Progenitor cell of endocrine pancreas (in vitro differentiated cells): ENCODE results near the gene ABCG1. TPM values are rescaled to one million over a fixed set of nuclear protein-coding genes. Genes with fewer than 3 reads are reported as not detected.

ENCODE experiments used
- DNase-seq: peaks from one replicate; pipeline ENCODE4 v3.0.0; 2021; ENCODE audit warnings: low spot score; ENCODE audit not compliant: unreplicated experiment
- H3K27ac Mint-ChIP-seq: 2 replicates; pipeline ENCODE4 v1.8.0; 2021; ENCODE audit warnings: mild to moderate bottlenecking, moderate library complexity, mixed read lengths
- H3K27me3 Mint-ChIP-seq: 2 replicates; pipeline ENCODE4 v1.8.0; 2021; ENCODE audit warnings: mixed read lengths
- H3K36me3 Mint-ChIP-seq: 2 replicates; pipeline ENCODE4 v1.8.0; 2022; ENCODE audit warnings: mixed read lengths; ENCODE audit not compliant: insufficient read depth
- H3K4me1 Mint-ChIP-seq: 2 replicates; pipeline ENCODE4 v1.8.0; 2021; ENCODE audit warnings: low read depth, mixed read lengths
- H3K4me3 Mint-ChIP-seq: 2 replicates; pipeline ENCODE4 v1.8.0; 2021; ENCODE audit warnings: low read depth, mild to moderate bottlenecking, moderate library complexity, mixed read lengths
- H3K9me3 Mint-ChIP-seq: 2 replicates; pipeline ENCODE4 v1.8.0; 2021; ENCODE audit warnings: low read depth, mixed read lengths
- total RNA-seq: library from RNA; stranded (reverse); gene quantifications from 2 replicates; pipeline ENCODE4 v1.2.1, GENCODE V29; 2021
- TF ChIP-seq, protein P1 (sequence below): fragments of 200-600 bp; sonication (generic); IDR thresholded peaks from one replicate; pipeline ENCODE4 v1.5.0; 2021; ENCODE audit warnings: antibody characterized with exemption, mild to moderate bottlenecking; ENCODE audit not compliant: unreplicated experiment

Gene ABCG1
- total RNA-seq, 1 donor from 2014 or later, result 4.6 TPM

DNA sequence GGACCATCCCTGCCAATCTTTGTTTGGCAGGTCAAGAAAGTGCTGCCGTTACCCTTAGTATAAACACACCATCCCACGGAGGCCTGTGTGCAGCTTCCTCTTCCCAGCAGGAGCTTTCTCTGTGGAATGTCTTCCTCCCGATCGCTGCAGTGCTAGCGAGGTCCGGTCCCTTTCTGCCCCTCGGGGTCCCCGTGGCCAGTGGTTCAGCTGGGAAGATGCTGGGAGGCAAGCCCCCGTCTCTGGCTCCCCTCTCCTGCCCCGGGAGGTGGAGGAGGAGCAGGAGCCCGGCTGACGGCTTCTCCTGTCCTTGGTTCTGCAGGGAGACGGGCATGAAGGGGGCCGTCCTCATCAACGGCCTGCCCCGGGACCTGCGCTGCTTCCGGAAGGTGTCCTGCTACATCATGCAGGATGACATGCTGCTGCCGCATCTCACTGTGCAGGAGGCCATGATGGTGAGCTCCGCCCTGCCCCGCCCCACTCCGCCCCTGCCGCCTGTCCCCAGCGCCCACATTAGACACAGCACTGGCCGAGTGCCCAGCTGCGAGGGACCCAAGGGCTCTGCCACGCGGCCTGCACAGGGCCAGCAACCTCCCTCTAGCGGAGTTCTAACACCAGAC, 54.2 kb downstream of the ABCG1 start:
- Mint-ChIP-seq H3K27ac (no peak overlapping the region), H3K4me3 (no peak overlapping the region), H3K4me1 (peaks cover 4% of the 10 kb centered on the region), H3K27me3 (peaks cover 4% of the 10 kb centered on the region), H3K9me3 (no peaks in the 10 kb centered on the region), H3K36me3 (no peaks in the 10 kb centered on the region)
- no peak for DNase-seq
- TF ChIP-seq, protein P1, sequence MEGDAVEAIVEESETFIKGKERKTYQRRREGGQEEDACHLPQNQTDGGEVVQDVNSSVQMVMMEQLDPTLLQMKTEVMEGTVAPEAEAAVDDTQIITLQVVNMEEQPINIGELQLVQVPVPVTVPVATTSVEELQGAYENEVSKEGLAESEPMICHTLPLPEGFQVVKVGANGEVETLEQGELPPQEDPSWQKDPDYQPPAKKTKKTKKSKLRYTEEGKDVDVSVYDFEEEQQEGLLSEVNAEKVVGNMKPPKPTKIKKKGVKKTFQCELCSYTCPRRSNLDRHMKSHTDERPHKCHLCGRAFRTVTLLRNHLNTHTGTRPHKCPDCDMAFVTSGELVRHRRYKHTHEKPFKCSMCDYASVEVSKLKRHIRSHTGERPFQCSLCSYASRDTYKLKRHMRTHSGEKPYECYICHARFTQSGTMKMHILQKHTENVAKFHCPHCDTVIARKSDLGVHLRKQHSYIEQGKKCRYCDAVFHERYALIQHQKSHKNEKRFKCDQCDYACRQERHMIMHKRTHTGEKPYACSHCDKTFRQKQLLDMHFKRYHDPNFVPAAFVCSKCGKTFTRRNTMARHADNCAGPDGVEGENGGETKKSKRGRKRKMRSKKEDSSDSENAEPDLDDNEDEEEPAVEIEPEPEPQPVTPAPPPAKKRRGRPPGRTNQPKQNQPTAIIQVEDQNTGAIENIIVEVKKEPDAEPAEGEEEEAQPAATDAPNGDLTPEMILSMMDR, result no peak

DNA sequence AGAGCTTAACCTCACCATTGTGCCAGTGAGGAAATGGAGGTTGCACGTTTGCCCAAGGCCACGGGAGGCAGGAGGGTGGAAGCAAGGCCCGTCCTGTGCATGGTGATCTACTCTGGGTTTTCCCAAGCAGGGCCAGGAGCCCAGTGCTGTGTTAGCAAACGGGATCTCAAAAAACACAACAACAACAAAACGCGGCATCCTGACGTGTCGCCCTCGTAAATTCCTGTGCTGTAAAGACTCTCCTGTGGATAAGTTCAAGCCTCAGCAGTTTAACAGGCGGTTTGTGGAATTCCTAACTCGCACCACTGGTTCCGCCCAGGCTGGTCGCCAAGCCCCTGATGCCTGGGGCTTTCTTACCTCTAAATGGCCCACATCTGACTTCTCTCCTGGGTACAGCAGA, 57.1 kb downstream of the ABCG1 start:
- no peak for DNase-seq
- no peak overlapping the region for H3K27ac Mint-ChIP-seq
- no peaks in the 10 kb centered on the region for H3K9me3 Mint-ChIP-seq
- peaks cover 9% of the 10 kb centered on the region for H3K27me3 Mint-ChIP-seq
- TF ChIP-seq, protein P1, result no peak
- no peak overlapping the region for H3K4me3 Mint-ChIP-seq
- H3K4me1 Mint-ChIP-seq, result peaks cover 8% of the 10 kb centered on the region
- H3K36me3 Mint-ChIP-seq, result no peaks in the 10 kb centered on the region

DNA sequence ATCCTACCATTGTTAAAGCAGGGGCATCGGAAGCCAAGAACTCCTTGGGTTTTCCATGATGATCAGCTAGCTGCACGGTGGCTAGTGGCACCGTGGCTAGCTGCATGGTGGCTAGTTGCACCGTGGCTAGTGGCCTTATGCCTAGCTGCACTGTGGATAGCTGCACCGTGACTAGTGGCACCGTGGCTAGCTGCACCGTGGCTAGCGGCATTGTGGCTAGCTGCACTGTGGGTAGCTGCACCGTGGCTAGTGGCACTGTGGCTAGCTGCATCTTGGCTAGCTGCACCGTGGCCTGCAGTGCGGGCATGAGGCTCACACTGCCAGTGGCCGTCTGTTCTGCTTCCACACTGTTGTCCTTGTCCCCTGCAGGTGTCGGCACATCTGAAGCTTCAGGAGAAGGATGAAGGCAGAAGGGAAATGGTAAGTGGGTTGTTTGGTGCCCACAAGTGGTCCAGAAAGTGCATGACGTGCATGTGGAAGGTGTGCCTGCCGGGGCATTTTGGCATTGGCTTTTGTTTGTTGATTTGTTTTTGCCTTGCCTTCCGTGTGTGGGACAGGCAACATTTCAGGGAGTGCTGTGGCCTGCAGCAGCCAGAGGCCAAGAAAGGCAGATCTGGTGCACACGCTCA, 57.7 kb downstream of the ABCG1 start:
- Mint-ChIP-seq H3K27me3 (peaks cover 9% of the 10 kb centered on the region), H3K9me3 (no peaks in the 10 kb centered on the region), H3K4me1 (peaks cover 12% of the 10 kb centered on the region), H3K4me3 (no peak overlapping the region), H3K27ac (no peak overlapping the region), H3K36me3 (no peaks in the 10 kb centered on the region)
- no peak for DNase-seq
- TF ChIP-seq, protein P1, result peak; percentile 12

DNA sequence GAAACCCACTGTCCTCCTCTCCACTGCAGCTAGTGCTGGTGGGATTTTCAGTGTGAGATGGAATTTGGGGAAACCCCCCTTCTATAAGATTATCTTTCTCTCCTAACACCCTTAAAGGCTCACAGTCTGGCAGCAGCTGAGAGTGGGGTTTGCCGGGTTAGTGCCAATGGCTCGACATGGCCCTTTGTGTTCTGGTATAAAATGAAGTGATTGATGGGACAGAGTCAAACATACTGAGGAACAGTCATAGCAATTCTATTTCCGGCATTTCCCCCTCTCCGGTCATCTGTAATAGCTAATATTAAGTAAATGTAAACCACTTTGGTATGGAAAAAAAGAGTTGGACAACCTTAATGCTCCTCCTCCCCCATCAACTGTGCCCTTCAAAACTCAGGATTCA, 58.7 kb downstream of the ABCG1 start:
- no peak for DNase-seq
- Mint-ChIP-seq H3K4me1 (peaks cover 14% of the 10 kb centered on the region), H3K9me3 (no peaks in the 10 kb centered on the region), H3K36me3 (no peaks in the 10 kb centered on the region), H3K27me3 (peaks cover 9% of the 10 kb centered on the region), H3K27ac (no peak overlapping the region), H3K4me3 (no peak overlapping the region)
- TF ChIP-seq, protein P1, result no peak

DNA sequence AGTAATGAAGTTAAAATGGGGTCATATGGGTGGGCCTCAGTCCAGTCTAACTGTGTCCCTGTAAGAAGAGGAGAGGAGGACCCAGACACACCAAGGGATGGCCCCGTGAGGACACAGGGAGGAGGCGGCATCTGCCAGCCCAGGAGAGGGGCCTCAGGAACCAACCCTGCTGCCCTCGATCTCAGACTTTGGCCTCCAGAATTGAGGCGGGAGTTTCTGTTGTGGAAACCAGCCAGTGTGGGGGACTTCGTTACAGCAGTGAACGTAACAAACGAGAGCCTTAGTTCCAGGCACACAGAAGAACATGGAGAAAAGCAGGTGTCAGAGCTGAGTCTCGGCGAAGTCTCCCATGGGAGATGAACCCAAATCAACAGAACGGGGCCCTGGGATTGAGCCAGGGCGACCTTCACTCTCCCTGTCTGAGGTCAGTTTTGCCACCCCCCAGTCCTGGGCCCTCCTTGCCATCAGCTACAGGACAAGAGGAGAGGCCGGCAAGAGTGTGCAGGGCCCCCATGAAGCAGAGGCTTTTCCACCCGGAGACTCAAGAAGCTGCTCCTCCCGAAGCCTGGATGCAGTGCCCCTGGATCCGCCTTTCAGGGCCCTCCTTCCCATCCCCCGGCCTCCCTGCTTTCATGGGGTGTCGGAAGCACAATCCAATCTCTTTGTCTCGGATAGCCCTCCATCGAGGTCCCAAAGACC, 59.7 kb downstream of the ABCG1 start:
- Mint-ChIP-seq H3K9me3 (no peaks in the 10 kb centered on the region), H3K36me3 (no peaks in the 10 kb centered on the region), H3K27ac (no peak overlapping the region), H3K4me1 (peaks cover 14% of the 10 kb centered on the region), H3K4me3 (no peak overlapping the region), H3K27me3 (peaks cover 9% of the 10 kb centered on the region)
- TF ChIP-seq, protein P1, result no peak
- DNase-seq, result no peak
